Measurements from ENCODE around the gene AOC3. TPM values are rescaled to one million over a fixed set of nuclear protein-coding genes. Genes with fewer than 3 reads are reported as not detected.

The AOC3 gene, protein sequence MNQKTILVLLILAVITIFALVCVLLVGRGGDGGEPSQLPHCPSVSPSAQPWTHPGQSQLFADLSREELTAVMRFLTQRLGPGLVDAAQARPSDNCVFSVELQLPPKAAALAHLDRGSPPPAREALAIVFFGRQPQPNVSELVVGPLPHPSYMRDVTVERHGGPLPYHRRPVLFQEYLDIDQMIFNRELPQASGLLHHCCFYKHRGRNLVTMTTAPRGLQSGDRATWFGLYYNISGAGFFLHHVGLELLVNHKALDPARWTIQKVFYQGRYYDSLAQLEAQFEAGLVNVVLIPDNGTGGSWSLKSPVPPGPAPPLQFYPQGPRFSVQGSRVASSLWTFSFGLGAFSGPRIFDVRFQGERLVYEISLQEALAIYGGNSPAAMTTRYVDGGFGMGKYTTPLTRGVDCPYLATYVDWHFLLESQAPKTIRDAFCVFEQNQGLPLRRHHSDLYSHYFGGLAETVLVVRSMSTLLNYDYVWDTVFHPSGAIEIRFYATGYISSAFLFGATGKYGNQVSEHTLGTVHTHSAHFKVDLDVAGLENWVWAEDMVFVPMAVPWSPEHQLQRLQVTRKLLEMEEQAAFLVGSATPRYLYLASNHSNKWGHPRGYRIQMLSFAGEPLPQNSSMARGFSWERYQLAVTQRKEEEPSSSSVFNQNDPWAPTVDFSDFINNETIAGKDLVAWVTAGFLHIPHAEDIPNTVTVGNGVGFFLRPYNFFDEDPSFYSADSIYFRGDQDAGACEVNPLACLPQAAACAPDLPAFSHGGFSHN
- total RNA-seq = 1 to 10 TPM; 2.1 to 2.6 (median 2.2) TPM

DNA sequence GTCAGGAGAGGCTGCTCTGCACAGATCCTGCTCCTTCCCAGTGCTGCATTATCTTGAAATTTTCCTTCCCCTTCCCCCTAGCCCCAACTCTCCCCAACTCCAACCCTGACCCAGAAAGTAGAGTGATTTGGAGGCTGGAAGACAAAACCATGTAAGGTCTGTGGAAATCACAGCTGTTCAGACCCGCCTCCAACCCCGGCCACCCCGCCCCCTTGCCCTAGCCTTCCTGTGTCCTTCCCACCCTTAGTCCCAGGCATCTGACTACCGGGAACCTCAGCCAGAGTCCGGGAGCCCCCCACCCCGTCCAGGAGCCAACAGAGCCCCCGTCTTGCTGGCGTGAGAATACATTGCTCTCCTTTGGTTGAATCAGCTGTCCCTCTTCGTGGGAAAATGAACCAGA lies at the start of gene AOC3:
TSS of gene AOC3 (plus strand) at position 246 of the 400 bp plus-strand sequence. CDS start at position 391, 145 bp downstream.
- no peaks in the 10 kb centered on the region for H3K27me3 Mint-ChIP-seq (ENCODE audit: low read depth)
- no peaks in the 10 kb centered on the region for H3K9me3 Mint-ChIP-seq
- ATAC-seq = no peak
- no peaks in the 10 kb centered on the region for H3K36me3 Mint-ChIP-seq (ENCODE audit: insufficient read depth)
- DNase-seq = no peak
- H3K4me3 Mint-ChIP-seq = no peak within 1 kb of the TSS
- H3K4me1 Mint-ChIP-seq (ENCODE audit: low read depth) = peaks cover 4% of the 10 kb centered on the region

DNA sequence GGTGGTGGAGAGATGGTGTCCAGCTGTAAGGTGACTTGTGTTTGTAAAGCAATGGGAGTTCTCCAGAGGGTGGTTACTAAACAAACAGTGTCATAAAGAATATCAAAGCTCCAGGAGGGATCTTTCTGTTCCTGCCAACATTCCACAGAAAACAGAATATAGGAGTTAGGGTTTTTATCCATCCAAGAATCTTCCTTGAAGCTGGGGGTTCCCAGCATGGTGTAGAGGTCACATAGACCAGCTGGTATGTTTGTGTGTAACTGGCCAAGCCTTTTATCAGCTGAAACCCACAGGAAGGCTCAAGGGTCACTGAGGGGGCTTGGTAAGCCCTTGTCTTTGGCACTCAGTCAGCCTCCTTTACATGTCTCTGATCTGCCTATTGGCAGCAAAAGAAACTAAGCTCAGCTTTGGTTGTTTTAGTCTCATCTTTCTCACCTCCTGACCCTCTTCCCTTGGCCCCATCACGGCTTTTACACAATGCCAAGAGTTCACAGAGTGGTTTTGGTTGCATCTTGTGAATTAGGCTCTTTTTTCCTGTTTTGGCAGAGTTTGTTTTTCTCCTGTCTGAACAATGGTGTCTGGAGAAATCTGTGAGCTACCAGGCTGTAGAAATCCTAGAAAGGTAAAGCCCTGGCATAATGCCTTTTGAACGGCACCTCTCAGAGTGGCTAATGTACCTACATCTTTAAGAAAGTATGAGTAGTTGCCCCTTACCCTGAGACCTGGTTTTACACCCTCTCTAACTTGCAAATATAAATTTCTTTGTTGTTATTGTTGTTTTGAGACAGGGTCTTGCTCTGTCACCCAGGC lies 47.7 kb upstream of the AOC3 start:
- Mint-ChIP-seq H3K9me3 (no peaks in the 10 kb centered on the region), H3K4me1 (ENCODE audit: low read depth) (peaks cover 5% of the 10 kb centered on the region), H3K36me3 (ENCODE audit: insufficient read depth) (no peaks in the 10 kb centered on the region), H3K27me3 (ENCODE audit: low read depth) (no peaks in the 10 kb centered on the region), H3K4me3 (no peak overlapping the region)
- DNase-seq (no peak), ATAC-seq (no peak)

DNA sequence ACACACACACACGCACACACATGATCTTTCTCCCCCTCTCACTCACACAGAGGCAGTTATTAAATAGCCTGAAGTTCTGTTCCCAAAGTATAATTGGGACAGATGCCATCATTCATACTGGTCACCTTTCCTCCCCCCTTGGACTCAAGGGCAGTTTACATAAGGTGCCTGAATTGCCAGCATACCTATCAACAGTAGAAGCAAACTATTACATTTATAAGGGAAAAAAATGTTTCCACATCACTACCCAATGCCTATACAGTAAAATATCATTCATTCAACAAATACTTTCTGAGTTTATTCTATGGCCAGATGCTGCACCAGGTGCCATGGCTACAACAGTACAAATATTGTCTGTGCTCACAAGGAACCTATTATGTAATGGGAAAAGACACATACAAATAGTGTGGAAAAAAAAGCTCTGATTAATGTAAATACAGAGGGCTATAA lies 46.1 kb upstream of the AOC3 start:
- no peaks in the 10 kb centered on the region for H3K9me3 Mint-ChIP-seq
- H3K36me3 Mint-ChIP-seq (ENCODE audit: insufficient read depth) = peaks cover 6% of the 10 kb centered on the region
- DNase-seq = no peak
- H3K4me1 Mint-ChIP-seq (ENCODE audit: low read depth) = no peaks in the 10 kb centered on the region
- no peaks in the 10 kb centered on the region for H3K27me3 Mint-ChIP-seq (ENCODE audit: low read depth)
- H3K4me3 Mint-ChIP-seq = no peak overlapping the region
- no peak for ATAC-seq

DNA sequence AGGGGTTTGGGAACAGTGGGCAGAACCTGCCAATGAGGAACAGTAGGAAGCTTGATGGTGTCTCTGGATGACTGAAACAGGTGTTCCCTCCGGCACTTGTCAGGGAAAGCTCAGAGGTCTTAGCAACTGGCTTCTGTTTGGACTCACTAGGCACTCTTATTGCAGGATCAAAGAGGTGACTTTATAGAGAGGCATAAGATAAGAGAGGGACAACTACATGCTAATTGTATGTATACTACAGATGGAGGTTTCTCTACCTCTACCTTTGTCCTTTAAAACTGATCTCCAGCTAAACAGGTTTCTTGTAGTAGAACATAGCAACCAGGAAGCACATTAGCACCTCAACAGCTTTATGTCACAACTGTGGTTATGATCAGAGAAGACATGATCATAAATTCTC lies 44.8 kb upstream of the AOC3 start:
- Mint-ChIP-seq H3K4me3 (no peak overlapping the region), H3K27me3 (ENCODE audit: low read depth) (no peaks in the 10 kb centered on the region), H3K4me1 (ENCODE audit: low read depth) (no peaks in the 10 kb centered on the region), H3K9me3 (no peaks in the 10 kb centered on the region), H3K36me3 (ENCODE audit: insufficient read depth) (peaks cover 15% of the 10 kb centered on the region)
- no peak for DNase-seq
- ATAC-seq = no peak

DNA sequence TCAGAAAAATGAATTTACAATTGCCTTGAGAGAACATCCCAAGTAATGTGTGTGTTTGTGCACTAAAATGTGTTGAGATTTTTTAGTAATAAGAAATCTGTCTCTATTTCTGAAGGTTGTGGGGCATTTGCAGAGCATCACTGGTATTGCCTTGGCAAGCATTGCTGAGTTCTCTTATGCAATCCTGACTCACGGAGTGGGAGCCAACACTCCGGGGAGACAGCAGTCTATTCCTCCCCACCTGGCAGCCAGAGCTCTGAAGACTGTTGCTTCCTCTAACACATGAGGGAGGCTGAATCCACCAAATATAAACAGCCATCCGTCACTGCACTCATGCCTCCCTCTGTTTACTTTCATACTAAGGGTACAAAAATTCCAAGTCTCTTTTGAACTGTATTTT lies 41.7 kb upstream of the AOC3 start:
- no peak for ATAC-seq
- DNase-seq = no peak
- Mint-ChIP-seq H3K4me3 (no peak overlapping the region), H3K36me3 (ENCODE audit: insufficient read depth) (peaks cover 26% of the 10 kb centered on the region), H3K4me1 (ENCODE audit: low read depth) (no peaks in the 10 kb centered on the region), H3K9me3 (no peaks in the 10 kb centered on the region), H3K27me3 (ENCODE audit: low read depth) (no peaks in the 10 kb centered on the region)

DNA sequence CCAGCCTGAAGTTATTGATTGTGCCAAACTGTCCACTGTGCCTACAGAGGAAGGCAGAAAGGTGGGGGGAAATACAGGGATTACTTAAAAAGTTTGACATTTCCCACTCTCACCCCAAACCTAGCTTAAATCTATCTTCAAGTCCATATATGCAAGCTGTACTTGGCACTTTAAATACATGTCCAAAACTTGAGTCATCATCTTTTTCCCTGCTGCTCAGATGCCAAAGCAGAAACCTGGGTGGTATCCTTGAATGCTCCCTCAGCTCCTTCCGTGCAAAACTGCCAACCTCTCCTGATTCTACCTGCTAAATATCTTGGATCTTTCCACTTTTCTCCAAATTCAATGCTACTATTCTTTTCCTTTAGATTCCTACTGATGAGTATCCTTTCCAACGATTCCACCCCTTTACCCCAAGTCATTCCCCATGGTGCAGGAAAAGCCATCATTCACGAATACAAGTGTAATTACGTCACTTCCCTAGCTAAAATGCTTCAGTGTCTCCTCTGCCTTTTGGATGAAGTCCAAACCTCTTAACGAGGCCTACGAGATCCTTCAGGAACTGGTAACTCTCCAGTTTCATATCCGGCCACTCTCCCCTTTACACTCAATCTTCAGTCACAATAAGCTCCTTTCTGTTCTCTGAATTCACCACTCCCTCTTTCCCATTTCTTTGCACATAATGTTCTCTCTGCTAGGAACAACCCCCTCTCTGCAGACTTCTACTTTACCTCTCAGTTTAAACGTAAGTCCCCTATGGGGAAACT lies 36.2 kb upstream of the AOC3 start:
- DNase-seq (no peak), ATAC-seq (no peak)
- Mint-ChIP-seq H3K4me1 (ENCODE audit: low read depth) (peaks cover 5% of the 10 kb centered on the region), H3K9me3 (no peaks in the 10 kb centered on the region), H3K4me3 (no peak overlapping the region), H3K27me3 (ENCODE audit: low read depth) (no peaks in the 10 kb centered on the region), H3K36me3 (ENCODE audit: insufficient read depth) (peaks cover 56% of the 10 kb centered on the region)

DNA sequence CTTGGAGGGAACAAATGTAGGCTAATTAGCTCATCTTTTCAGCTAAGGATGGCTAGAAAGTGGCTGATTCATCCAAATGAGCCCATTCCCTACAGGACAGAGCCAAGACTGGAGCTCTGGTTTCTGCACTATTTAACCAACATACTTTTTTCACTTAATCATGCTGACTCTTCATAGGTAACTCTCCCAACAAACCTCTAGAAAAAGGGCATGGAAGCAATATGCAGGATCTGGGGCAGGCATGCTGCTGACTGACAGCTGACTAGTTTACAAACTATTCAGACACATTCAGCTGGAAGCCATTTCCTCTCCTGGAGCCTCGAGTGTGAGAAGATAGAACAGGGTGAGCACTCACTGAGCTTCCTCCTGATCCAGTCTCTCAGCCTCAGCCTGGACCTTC lies 33.1 kb upstream of the AOC3 start:
- ATAC-seq (no peak), DNase-seq (no peak)
- H3K4me3 Mint-ChIP-seq = no peak overlapping the region
- peaks cover 53% of the 10 kb centered on the region for H3K36me3 Mint-ChIP-seq (ENCODE audit: insufficient read depth)
- H3K9me3 Mint-ChIP-seq = no peaks in the 10 kb centered on the region
- H3K4me1 Mint-ChIP-seq (ENCODE audit: low read depth) = peaks cover 20% of the 10 kb centered on the region
- no peaks in the 10 kb centered on the region for H3K27me3 Mint-ChIP-seq (ENCODE audit: low read depth)

DNA sequence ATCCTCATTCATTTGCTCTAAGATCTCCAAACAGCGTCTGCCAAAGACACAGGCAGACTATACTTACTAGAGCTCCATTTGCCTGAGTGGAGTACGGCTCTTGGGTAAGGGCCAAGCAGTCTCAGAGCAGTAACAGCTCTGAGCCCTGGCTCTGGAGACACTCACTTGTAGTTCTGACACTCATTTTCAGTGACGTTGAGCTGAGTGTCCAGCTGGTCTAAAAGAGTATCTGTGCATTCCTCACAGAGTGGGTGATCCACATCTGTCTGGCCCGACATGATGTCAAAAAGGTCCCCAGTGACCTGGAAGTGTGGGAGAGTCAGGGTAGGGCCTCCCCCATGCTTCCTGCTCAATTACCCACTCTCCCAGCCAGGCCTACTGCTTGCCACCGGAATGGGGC lies 32.6 kb upstream of the AOC3 start:
- no peaks in the 10 kb centered on the region for H3K27me3 Mint-ChIP-seq (ENCODE audit: low read depth)
- no peaks in the 10 kb centered on the region for H3K9me3 Mint-ChIP-seq
- peaks cover 53% of the 10 kb centered on the region for H3K36me3 Mint-ChIP-seq (ENCODE audit: insufficient read depth)
- ATAC-seq = no peak
- H3K4me3 Mint-ChIP-seq = no peak overlapping the region
- DNase-seq = no peak
- H3K4me1 Mint-ChIP-seq (ENCODE audit: low read depth) = peaks cover 24% of the 10 kb centered on the region

GRCh38 chr17:42819939-42820535 lies 31.0 kb upstream of the AOC3 start:
- ATAC-seq (peak; percentile 33 to 36), DNase-seq (peak; percentile 54)
- no peaks in the 10 kb centered on the region for H3K27me3 Mint-ChIP-seq (ENCODE audit: low read depth)
- H3K4me3 Mint-ChIP-seq = no peak overlapping the region
- peaks cover 42% of the 10 kb centered on the region for H3K36me3 Mint-ChIP-seq (ENCODE audit: insufficient read depth)
- peaks cover 30% of the 10 kb centered on the region for H3K4me1 Mint-ChIP-seq (ENCODE audit: low read depth)
- H3K9me3 Mint-ChIP-seq = no peaks in the 10 kb centered on the region

DNA sequence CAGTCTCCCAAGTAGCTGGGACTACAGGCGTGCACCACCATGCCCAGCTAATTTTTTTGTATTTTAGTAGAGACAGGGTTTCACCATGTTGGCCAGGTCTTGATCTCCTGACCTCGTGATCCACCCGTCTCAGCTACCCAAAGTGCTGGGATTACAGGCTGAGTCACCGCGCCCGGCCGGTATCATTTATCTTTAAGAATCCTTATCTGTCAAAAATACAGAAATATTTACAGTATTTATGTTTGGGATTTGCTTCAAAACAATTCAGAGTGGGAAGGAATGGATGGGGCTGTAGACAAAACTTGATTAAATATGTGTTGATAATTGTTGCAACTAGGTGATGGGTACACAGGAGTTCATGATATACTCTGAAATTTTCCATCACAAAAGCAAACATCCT lies 29.8 kb upstream of the AOC3 start:
- H3K4me1 Mint-ChIP-seq (ENCODE audit: low read depth) = peaks cover 27% of the 10 kb centered on the region

GRCh38 chr17:42827472-42827871 lies 23.5 kb upstream of the AOC3 start:
- H3K27me3 Mint-ChIP-seq (ENCODE audit: low read depth) = peaks cover 6% of the 10 kb centered on the region
- ATAC-seq = no peak
- H3K4me3 Mint-ChIP-seq = no peak overlapping the region

More for the DNA sequence above, 29.8 kb upstream of the AOC3 start:
- Mint-ChIP-seq H3K27me3 (ENCODE audit: low read depth) (no peaks in the 10 kb centered on the region), H3K4me3 (no peak overlapping the region), H3K36me3 (ENCODE audit: insufficient read depth) (peaks cover 35% of the 10 kb centered on the region), H3K9me3 (no peaks in the 10 kb centered on the region)
- DNase-seq = no peak
- ATAC-seq = no peak

GRCh38 chr17:42830971-42831370 lies 20.0 kb upstream of the AOC3 start:
- H3K4me1 Mint-ChIP-seq (ENCODE audit: low read depth) = peaks cover 20% of the 10 kb centered on the region
- DNase-seq = no peak
- no peaks in the 10 kb centered on the region for H3K9me3 Mint-ChIP-seq
- H3K36me3 Mint-ChIP-seq (ENCODE audit: insufficient read depth) = peaks cover 3% of the 10 kb centered on the region
- peaks cover 6% of the 10 kb centered on the region for H3K27me3 Mint-ChIP-seq (ENCODE audit: low read depth)
- no peak for ATAC-seq
- H3K4me3 Mint-ChIP-seq = no peak overlapping the region

More at GRCh38 chr17:42827472-42827871, 23.5 kb upstream of the AOC3 start:
- no peak for DNase-seq
- H3K4me1 Mint-ChIP-seq (ENCODE audit: low read depth) = peaks cover 24% of the 10 kb centered on the region
- no peaks in the 10 kb centered on the region for H3K9me3 Mint-ChIP-seq
- no peaks in the 10 kb centered on the region for H3K36me3 Mint-ChIP-seq (ENCODE audit: insufficient read depth)

DNA sequence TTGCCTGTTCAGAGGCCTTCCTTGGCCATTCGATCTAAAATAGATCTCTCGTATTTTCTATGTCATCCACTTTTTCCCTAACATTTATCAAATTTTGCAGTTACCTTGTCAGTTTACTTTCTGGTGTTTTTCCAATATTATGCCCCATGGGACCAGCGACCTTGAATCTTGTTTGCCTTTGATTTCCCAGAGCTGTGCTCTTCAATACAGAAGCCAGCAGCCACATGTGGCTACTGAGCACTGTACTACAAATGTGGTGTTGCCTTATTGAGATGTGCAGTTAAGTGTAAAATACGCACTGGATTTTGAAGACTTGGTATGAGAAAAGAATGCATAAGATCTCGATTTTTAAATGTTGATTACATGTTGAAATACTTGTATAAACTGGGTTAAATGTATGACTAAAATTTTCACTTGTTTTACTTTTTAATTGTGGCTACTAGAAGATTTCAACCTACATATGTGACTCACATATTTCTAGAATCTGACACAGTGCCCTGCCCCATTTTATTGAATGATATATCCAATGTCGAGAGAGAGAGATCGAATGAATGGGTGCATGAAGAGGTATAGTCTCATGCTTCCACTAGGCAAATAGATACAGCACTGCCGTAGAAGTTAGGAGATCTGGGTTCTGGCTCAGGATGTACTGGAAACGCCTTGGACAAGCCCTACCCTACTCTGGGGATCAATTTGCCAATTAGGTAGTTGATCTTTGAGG lies 18.6 kb upstream of the AOC3 start:
- H3K4me1 Mint-ChIP-seq (ENCODE audit: low read depth) = peaks cover 21% of the 10 kb centered on the region

More for the DNA sequence above, 18.6 kb upstream of the AOC3 start:
- Mint-ChIP-seq H3K36me3 (ENCODE audit: insufficient read depth) (peaks cover 3% of the 10 kb centered on the region), H3K9me3 (no peaks in the 10 kb centered on the region), H3K4me3 (peak overlapping the region; percentile 96), H3K27me3 (ENCODE audit: low read depth) (peaks cover 6% of the 10 kb centered on the region)
- ATAC-seq (peak; percentile 59 to 73), DNase-seq (no peak)
